GM12878 (cell line): ENCODE measurements around the gene SKAP1. TPM values are rescaled to one million over a fixed set of nuclear protein-coding genes. Genes with fewer than 3 reads are reported as not detected.

Experiments
- ATAC-seq: fragments of 200-7000 bp; cut with Tn5 transposase; 3 replicates; pipeline ENCODE4 v1.9.1; 2020; ENCODE audit warnings: mild to moderate bottlenecking, moderate library complexity
- BruUV-seq: library from RNA; stranded (reverse); fragments of 400-500 nt; replicated peaks from 2 replicates; lab custom pipeline; 2021; lab: Mats Ljungman, UMichigan
- CTCF ChIA-PET: fragments of 300-600 bp; sonication (Branson Sonifier 250); formaldehyde crosslinking; extraction: SDS; loops from one replicate; lab custom pipeline; 2021; ENCODE audit warnings: inconsistent platforms; lab: Yijun Ruan, JAX
- POLR2A ChIA-PET: fragments of 350-600 bp; formaldehyde crosslinking; extraction: SDS; loops from one replicate; lab custom pipeline; 2021; ENCODE audit warnings: inconsistent platforms; lab: Charles Lee
- RAD21 ChIA-PET: fragments of 300-600 bp; sonication (Branson Sonifier 250); formaldehyde crosslinking; loops from one replicate; lab custom pipeline; 2023; ENCODE audit warnings: antibody characterized with exemption; ENCODE audit not compliant: unreplicated experiment; lab: Charles Lee
- SMC1A ChIA-PET: fragments of 300-600 bp; sonication (Branson Sonifier 250); formaldehyde crosslinking; loops from one replicate; lab custom pipeline; 2023; ENCODE audit not compliant: unreplicated experiment, uncharacterized antibody; lab: Charles Lee
- DNase-seq: peaks from one replicate; pipeline ENCODE4 v3.0.0-alpha.2; 2011; ENCODE audit warnings: low read depth, low spot score
- FAIRE-seq: peaks from 3 replicates; lab custom pipeline; 2011; peaks lifted over from hg19 to GRCh38; lab: Jason Lieb, UNC
- H2AFZ ChIP-seq: 2 replicates; pipeline ENCODE4 v1.6.0; 2011; ENCODE audit warnings: low read depth, low read length, control low read depth; ENCODE audit not compliant: control insufficient read depth
- H3K27ac ChIP-seq: 2 replicates; pipeline ENCODE4 v1.5.1; 2011; ENCODE audit warnings: control low read depth; ENCODE audit not compliant: control insufficient read depth, insufficient read depth
- H3K27me3 ChIP-seq, 2 experiments: replicated peaks in 1 of 2; 2 replicates each; pipeline versions ENCODE4 v1.6.0 to v1.6.1; 2011; ENCODE audit warnings: low read length in 1 of 2; ENCODE audit not compliant: control insufficient read depth in 2 of 2, insufficient read depth in 2 of 2
- H3K36me3 ChIP-seq, 2 experiments: 2 replicates each; pipeline ENCODE4 v1.5.1; 2011; ENCODE audit warnings: low read length in 1 of 2; ENCODE audit not compliant: control insufficient read depth in 2 of 2, insufficient read depth in 2 of 2
- H3K4me1 ChIP-seq: 2 replicates; pipeline ENCODE4 v1.6.1; 2011; ENCODE audit warnings: mild to moderate bottlenecking, low read length, moderate library complexity, mixed read lengths; ENCODE audit not compliant: control insufficient read depth, insufficient read depth
- H3K4me2 ChIP-seq: 2 replicates; pipeline ENCODE4 v1.6.0; 2011; ENCODE audit warnings: control low read depth; ENCODE audit not compliant: control insufficient read depth, insufficient read depth
- H3K4me3 ChIP-seq: fragments of 200-600 bp; sonication (generic); 2 replicates; pipeline ENCODE4 v1.5.1; 2016
- H3K79me2 ChIP-seq: 2 replicates; pipeline ENCODE4 v1.6.0; 2011; ENCODE audit warnings: low read length; ENCODE audit not compliant: control insufficient read depth, insufficient read depth
- H3K9ac ChIP-seq: 2 replicates; pipeline ENCODE4 v1.8.0; 2011; ENCODE audit warnings: low read length, control low read depth, mixed read lengths; ENCODE audit not compliant: control insufficient read depth, insufficient read depth
- H3K9me3 ChIP-seq: replicated peaks from 3 replicates; pipeline ENCODE4 v1.5.1; 2011; ENCODE audit warnings: mild to moderate bottlenecking, low read length; ENCODE audit not compliant: control insufficient read depth, insufficient read depth
- H4K20me1 ChIP-seq: 2 replicates; pipeline ENCODE4 v1.6.0; 2011; ENCODE audit not compliant: control insufficient read depth, insufficient read depth
- BHLHE40 ChIP-seq, 2 experiments: fragments of 450-650 bp in 1 of 2; IDR thresholded peaks; 2 replicates each; pipeline ENCODE4 v1.6.1; 2011 to 2017; ENCODE audit warnings: low read depth in 2 of 2, borderline replicate concordance in 1 of 2, improper control_type of control experiment in 1 of 2, low read length in 1 of 2, mild to moderate bottlenecking in 1 of 2
- CHD4 ChIP-seq: fragments of 200-600 bp; sonication (generic); IDR thresholded peaks from 2 replicates; pipeline ENCODE4 v1.6.1; 2016; ENCODE audit warnings: mild to moderate bottlenecking
- CREM ChIP-seq: IDR thresholded peaks from 2 replicates; pipeline ENCODE4 v1.6.1; 2014; ENCODE audit warnings: antibody characterized with exemption, low read depth
- HDAC6 ChIP-seq: fragments of 200-600 bp; sonication (generic); IDR thresholded peaks from one replicate; pipeline ENCODE4 v1.8.0; 2017; ENCODE audit warnings: antibody characterized with exemption; ENCODE audit not compliant: unreplicated experiment
- MYC ChIP-seq: IDR thresholded peaks from 2 replicates; pipeline ENCODE4 v1.6.1; 2011; ENCODE audit warnings: mild to moderate bottlenecking, low read length, moderate library complexity, inconsistent platforms; ENCODE audit not compliant: insufficient read depth, insufficient replicate concordance, insufficient read length, severe bottlenecking
- SIN3A ChIP-seq: IDR thresholded peaks from 2 replicates; pipeline ENCODE4 v1.6.1; 2012; ENCODE audit warnings: low read depth, low read length, improper control_type of control experiment
- SMAD1 ChIP-seq: fragments of 450-650 bp; IDR thresholded peaks from 2 replicates; pipeline ENCODE4 v1.6.1; 2018; ENCODE audit warnings: mild to moderate bottlenecking, low read depth; ENCODE audit not compliant: partially characterized antibody
- STAT1 ChIP-seq: fragments of 450-650 bp; conservative IDR thresholded peaks from 2 replicates; pipeline ENCODE4 v1.6.1; 2014; ENCODE audit warnings: antibody characterized with exemption, mild to moderate bottlenecking
- TCF7 ChIP-seq: IDR thresholded peaks from 2 replicates; pipeline ENCODE4 v1.6.1; 2014; ENCODE audit warnings: antibody characterized with exemption, borderline replicate concordance
- WRNIP1 ChIP-seq: IDR thresholded peaks from 2 replicates; pipeline ENCODE4 v1.6.1; 2011; ENCODE audit warnings: low read depth, low read length, improper control_type of control experiment, borderline replicate concordance
- ZNF217 ChIP-seq: fragments of 450-650 bp; IDR thresholded peaks from 2 replicates; pipeline ENCODE4 v1.6.1; 2017; ENCODE audit warnings: antibody characterized with exemption, mild to moderate bottlenecking
- WGBS: methylation state at CpG from one replicate; pipeline ENCODE4 v1.1.6; 2016; ENCODE audit warnings: low lambda C conversion rate; ENCODE audit not compliant: insufficient replicate concordance, insufficient coverage; ENCODE audit errors: missing lambda C conversion rate; 5-methylcytosine and 5-hydroxymethylcytosine counted together
- in situ Hi-C: fragments of 300-500 bp; cut with MboI; formaldehyde crosslinking; loops from 9 replicates; pipeline ENCODE4 v1.14.3; 2018; ENCODE audit warnings: mixed read lengths
- intact Hi-C: fragments of 100-400 bp; cut with micrococcal nuclease; formaldehyde crosslinking; loops from one replicate; pipeline ENCODE4 v1.14.2; 2022; ENCODE audit not compliant: unreplicated experiment
- polyA plus RNA-seq, 11 experiments: library from polyadenylated mRNA; depleted of rRNA in 4 of 11; unstranded in 6 of 11; stranded (reverse) in 5 of 11; fragments of >200 nt; fragmentation: Nextera tagmentation in 4 of 11; fragmentation: Illumina TruSeq in 1 of 11; extraction: Ambion mirVana in 4 of 11; extraction: Trizol in 1 of 11; gene quantifications; 1 replicate in 1 of 11; 2 replicates in 10 of 11; pipeline versions ENCODE4 v1.2.1 to v1.2.3, GENCODE V29; 2011 to 2016; ENCODE audit warnings: inconsistent platforms in 2 of 11, missing spikeins in 2 of 11, low read depth in 1 of 11
- total RNA-seq, 4 experiments: library from RNA; depleted of rRNA in 3 of 4; stranded (reverse); fragments of >200 nt in 3 of 4; fragmentation: Illumina TruSeq in 1 of 4; extraction: Trizol in 1 of 4; gene quantifications; 2 replicates each; pipeline versions ENCODE4 v1.2.1 to v1.2.3, GENCODE V29; 2013 to 2021
- TF ChIP-seq, protein P1 (sequence below): fragments of 450-650 bp; IDR thresholded peaks from 2 replicates; pipeline ENCODE4 v1.6.1; 2017; ENCODE audit warnings: mild to moderate bottlenecking
- TF ChIP-seq, protein P2 (sequence below), 3 experiments: IDR thresholded peaks in 2 of 3; conservative IDR thresholded peaks in 1 of 3; 2 replicates each; pipeline ENCODE4 v1.5.1; 2011; ENCODE audit warnings: low read depth in 3 of 3, low read length in 3 of 3, mild to moderate bottlenecking in 3 of 3, control low read depth in 2 of 3, moderate library complexity in 2 of 3, inconsistent platforms in 1 of 3, mixed read lengths in 1 of 3; ENCODE audit not compliant: control insufficient read depth in 2 of 3, insufficient read depth in 1 of 3; ENCODE audit errors: extremely low read depth in 1 of 3

SKAP1 gene
- total and polyA plus RNA-seq, 10 of the 15 experiments (the other 5 are each of a cell fraction or from before 2014, with no cell fraction given), result 17.1 to 97.6 (median 35.9) TPM

DNA sequence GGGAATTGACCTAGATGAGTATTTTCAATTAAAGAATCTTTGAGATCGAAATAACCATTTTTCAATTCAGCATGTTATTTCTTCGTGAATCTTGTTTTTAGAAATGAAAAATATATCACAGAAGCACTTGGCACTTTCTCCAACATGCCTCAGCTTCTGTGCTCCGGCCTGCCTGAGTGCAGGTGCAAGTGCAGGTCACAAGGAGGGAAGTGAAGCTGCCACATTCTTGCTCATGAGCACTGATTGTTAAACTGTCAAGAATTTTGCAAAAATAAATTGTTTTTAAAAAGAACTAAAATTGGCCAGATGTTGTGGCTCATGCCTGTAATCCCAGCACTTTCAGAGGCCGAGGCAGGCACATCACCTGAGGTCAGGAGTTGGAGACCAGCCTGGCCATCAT is 38.3 kb upstream of the SKAP1 start:
- in situ Hi-C loops, result no loop called here
- Histone ChIP-seq H3K79me2 (no peaks in the 10 kb centered on the region), H3K4me3 (no peak overlapping the region), H2AFZ (no peak overlapping the region), H3K27ac (no peak overlapping the region), H3K9ac (no peak overlapping the region), H3K27me3 (no peaks in the 10 kb centered on the region)
- no peak for FAIRE-seq
- ChIA-PET POLR2A (interaction anchor here (0.5 kb wide), 1 partner anchor 57 kb away, joined by 4 read pairs; no protein-coding TSS in a partner anchor), CTCF (interaction anchor here (1.1 to 5.3 kb wide), 4 partner anchors 12 to 206 kb away, joined by 3 to 29 read pairs (median 4); no protein-coding TSS in a partner anchor), RAD21 (no interaction called here), SMC1A (interaction anchor here (1.1 to 1.5 kb wide), 2 partner anchors 9 to 295 kb away, joined by 3 to 5 read pairs; no protein-coding TSS in a partner anchor)
- WGBS, result 38% methylated on average over 4 of the region's 4 CpGs
- ATAC-seq, result no peak
- no peak for DNase-seq
- no peak for TF ChIP-seq ZNF217
- TF ChIP-seq, protein P1, sequence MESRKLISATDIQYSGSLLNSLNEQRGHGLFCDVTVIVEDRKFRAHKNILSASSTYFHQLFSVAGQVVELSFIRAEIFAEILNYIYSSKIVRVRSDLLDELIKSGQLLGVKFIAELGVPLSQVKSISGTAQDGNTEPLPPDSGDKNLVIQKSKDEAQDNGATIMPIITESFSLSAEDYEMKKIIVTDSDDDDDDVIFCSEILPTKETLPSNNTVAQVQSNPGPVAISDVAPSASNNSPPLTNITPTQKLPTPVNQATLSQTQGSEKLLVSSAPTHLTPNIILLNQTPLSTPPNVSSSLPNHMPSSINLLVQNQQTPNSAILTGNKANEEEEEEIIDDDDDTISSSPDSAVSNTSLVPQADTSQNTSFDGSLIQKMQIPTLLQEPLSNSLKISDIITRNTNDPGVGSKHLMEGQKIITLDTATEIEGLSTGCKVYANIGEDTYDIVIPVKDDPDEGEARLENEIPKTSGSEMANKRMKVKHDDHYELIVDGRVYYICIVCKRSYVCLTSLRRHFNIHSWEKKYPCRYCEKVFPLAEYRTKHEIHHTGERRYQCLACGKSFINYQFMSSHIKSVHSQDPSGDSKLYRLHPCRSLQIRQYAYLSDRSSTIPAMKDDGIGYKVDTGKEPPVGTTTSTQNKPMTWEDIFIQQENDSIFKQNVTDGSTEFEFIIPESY, result no peak
- no peak for TF ChIP-seq STAT1
- TF ChIP-seq SIN3A, result no peak
- no peak for TF ChIP-seq TCF7
- no peak for TF ChIP-seq HDAC6
- no peak for TF ChIP-seq WRNIP1
- TF ChIP-seq, protein P2, sequence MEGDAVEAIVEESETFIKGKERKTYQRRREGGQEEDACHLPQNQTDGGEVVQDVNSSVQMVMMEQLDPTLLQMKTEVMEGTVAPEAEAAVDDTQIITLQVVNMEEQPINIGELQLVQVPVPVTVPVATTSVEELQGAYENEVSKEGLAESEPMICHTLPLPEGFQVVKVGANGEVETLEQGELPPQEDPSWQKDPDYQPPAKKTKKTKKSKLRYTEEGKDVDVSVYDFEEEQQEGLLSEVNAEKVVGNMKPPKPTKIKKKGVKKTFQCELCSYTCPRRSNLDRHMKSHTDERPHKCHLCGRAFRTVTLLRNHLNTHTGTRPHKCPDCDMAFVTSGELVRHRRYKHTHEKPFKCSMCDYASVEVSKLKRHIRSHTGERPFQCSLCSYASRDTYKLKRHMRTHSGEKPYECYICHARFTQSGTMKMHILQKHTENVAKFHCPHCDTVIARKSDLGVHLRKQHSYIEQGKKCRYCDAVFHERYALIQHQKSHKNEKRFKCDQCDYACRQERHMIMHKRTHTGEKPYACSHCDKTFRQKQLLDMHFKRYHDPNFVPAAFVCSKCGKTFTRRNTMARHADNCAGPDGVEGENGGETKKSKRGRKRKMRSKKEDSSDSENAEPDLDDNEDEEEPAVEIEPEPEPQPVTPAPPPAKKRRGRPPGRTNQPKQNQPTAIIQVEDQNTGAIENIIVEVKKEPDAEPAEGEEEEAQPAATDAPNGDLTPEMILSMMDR (IDR thresholded peaks at IDR 0.05 in 2 of 3, conservative IDR thresholded peaks at IDR 0.05 in 1 of 3; ENCODE audit: control insufficient read depth in 2 of 3, extremely low read depth in 1 of 3, insufficient read depth in 1 of 3, low read depth in 3 of 3, low read length in 3 of 3), result no peak
- TF ChIP-seq BHLHE40 (IDR thresholded peaks at IDR 0.05; ENCODE audit: borderline replicate concordance in 1 of 2, low read depth in 2 of 2, low read length in 1 of 2), result no peak
- no peak for TF ChIP-seq CREM
- no peak for TF ChIP-seq MYC
- no peak for TF ChIP-seq CHD4
- no peak for TF ChIP-seq SMAD1
- TF ChIP-seq, all 136 proteins: peak for 0
- Histone ChIP-seq H3K4me1 (peaks cover 13% of the 10 kb centered on the region), H3K4me2 (no peak overlapping the region), H3K9me3 (no peaks in the 10 kb centered on the region), H3K36me3 (no peaks in the 10 kb centered on the region), H4K20me1 (no peaks in the 10 kb centered on the region)
- intact Hi-C loops, result no loop called here
- no TSS peak for BruUV-seq
